Mesothelial cell of epicardium (in vitro differentiated cells): ENCODE results near the gene ACAA1. TPM values are rescaled to one million over a fixed set of nuclear protein-coding genes. Genes with fewer than 3 reads are reported as not detected.

Source experiments
- DNase-seq, 2 experiments: peaks; one replicate each; pipeline ENCODE4 v3.0.0; 2021; ENCODE audit warnings: low spot score in 2 of 2; ENCODE audit not compliant: unreplicated experiment in 2 of 2
- H3K27ac Mint-ChIP-seq: 2 replicates; pipeline ENCODE4 v1.8.0; 2021; ENCODE audit warnings: mixed read lengths
- H3K27me3 Mint-ChIP-seq: 2 replicates; pipeline ENCODE4 v1.8.0; 2021; ENCODE audit warnings: low read depth, mixed read lengths
- H3K36me3 Mint-ChIP-seq: 2 replicates; pipeline ENCODE4 v1.8.0; 2021; ENCODE audit warnings: mixed read lengths
- H3K4me1 Mint-ChIP-seq: 2 replicates; pipeline ENCODE4 v1.8.0; 2021; ENCODE audit warnings: mixed read lengths
- H3K4me3 Mint-ChIP-seq: 2 replicates; pipeline ENCODE4 v1.8.0; 2021; ENCODE audit warnings: mild to moderate bottlenecking, moderate library complexity, mixed read lengths
- H3K9me3 Mint-ChIP-seq: 2 replicates; pipeline ENCODE4 v1.8.0; 2021; ENCODE audit warnings: mixed read lengths
- total RNA-seq: library from RNA; stranded (reverse); gene quantifications from 3 replicates; pipeline ENCODE4 v1.2.1, GENCODE V29; 2021
- TF ChIP-seq, protein P1 (sequence below): fragments of 200-600 bp; sonication (generic); IDR thresholded peaks from one replicate; pipeline ENCODE4 v1.5.0; 2021; ENCODE audit warnings: antibody characterized with exemption; ENCODE audit not compliant: unreplicated experiment

ACAA1 gene
- total RNA-seq, 1 donor from 2014 or later = 57.7 TPM

DNA sequence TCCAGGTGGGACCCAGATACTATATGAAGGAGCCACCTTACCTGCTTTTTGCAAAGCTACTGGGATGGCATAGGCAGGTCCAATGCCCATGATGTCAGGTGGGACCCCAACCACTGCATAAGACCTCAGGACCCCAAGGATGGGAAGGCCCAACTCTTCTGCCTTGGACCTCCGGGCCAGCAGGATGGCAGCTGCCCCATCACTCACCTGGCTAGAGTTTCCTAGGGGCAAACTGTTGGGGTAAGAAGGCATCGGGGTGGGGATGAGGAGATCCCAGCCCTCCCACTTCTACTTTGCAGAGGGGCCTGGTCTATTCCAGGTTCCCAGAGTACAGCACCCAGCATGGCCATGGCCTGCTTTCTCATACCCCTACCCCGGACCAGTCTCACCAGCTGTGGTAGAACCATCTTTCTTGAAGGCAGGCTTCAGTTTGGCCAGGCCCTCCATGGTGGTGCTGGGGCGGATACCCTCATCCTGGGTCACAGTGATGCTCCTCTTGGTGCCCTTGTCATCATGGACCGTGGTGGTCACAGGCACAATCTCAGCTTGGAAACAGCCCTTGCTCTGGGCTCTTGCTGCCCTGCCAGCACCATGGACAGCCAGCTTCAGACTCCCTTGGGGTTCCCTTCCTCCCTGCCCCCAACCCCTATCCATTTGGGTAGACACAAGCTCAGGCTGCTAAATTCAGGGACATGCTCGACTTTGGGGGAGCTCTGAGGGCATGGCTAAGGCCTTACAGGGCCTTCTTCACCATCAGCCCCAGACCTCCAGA, 10.6 kb downstream of the ACAA1 start:
- H3K4me3 Mint-ChIP-seq = no peak overlapping the region
- TF ChIP-seq, protein P1, sequence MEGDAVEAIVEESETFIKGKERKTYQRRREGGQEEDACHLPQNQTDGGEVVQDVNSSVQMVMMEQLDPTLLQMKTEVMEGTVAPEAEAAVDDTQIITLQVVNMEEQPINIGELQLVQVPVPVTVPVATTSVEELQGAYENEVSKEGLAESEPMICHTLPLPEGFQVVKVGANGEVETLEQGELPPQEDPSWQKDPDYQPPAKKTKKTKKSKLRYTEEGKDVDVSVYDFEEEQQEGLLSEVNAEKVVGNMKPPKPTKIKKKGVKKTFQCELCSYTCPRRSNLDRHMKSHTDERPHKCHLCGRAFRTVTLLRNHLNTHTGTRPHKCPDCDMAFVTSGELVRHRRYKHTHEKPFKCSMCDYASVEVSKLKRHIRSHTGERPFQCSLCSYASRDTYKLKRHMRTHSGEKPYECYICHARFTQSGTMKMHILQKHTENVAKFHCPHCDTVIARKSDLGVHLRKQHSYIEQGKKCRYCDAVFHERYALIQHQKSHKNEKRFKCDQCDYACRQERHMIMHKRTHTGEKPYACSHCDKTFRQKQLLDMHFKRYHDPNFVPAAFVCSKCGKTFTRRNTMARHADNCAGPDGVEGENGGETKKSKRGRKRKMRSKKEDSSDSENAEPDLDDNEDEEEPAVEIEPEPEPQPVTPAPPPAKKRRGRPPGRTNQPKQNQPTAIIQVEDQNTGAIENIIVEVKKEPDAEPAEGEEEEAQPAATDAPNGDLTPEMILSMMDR = no peak
- H3K27me3 Mint-ChIP-seq = no peaks in the 10 kb centered on the region
- H3K27ac Mint-ChIP-seq = no peak overlapping the region
- no peaks in the 10 kb centered on the region for H3K9me3 Mint-ChIP-seq
- H3K4me1 Mint-ChIP-seq = no peaks in the 10 kb centered on the region
- DNase-seq = peak in 1 of 2 experiments; percentile 30
- H3K36me3 Mint-ChIP-seq = peaks cover 32% of the 10 kb centered on the region

DNA sequence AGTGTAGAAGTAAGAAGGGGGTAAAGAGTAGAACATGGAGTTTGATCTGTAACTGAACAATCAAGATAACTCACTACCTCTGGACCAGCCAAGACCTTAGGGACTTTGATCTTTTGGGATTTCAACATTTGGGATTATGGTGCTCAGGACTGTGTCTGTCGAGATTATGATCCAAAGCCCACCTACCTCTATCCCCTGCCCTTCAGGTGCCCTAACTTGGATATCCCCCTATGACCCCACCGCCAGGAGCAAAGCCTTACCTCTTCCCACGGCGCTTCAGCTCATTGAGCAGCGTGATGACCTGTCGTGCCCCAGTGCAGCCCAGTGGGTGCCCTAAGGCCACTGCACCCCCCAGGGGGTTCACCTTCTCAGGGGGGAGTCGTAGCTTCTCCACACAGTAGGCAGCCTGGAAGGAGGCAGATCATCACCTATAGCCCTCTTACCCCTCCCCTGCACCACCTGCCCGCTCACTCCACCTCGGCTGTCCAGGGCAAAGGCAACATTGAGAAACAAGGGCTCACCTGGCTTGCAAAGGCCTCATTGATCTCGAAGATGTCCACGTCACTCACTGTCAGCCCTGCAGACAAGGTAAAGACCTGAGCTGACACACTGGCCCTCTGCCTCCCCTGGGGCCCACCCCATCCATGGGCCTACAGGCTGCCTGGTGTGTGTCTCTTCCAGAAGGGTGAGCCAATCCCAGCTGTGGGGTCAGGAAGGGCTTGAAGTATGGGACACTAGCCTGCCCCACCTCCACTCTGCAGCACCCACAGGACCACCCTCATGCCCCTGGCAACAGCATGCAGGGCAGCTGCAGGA, 11.4 kb downstream of the ACAA1 start:
- no peak for DNase-seq
- H3K9me3 Mint-ChIP-seq = no peaks in the 10 kb centered on the region
- no peaks in the 10 kb centered on the region for H3K27me3 Mint-ChIP-seq
- TF ChIP-seq, protein P1 = no peak
- peaks cover 29% of the 10 kb centered on the region for H3K36me3 Mint-ChIP-seq
- no peak overlapping the region for H3K27ac Mint-ChIP-seq
- H3K4me3 Mint-ChIP-seq = no peak overlapping the region
- H3K4me1 Mint-ChIP-seq = no peaks in the 10 kb centered on the region

DNA sequence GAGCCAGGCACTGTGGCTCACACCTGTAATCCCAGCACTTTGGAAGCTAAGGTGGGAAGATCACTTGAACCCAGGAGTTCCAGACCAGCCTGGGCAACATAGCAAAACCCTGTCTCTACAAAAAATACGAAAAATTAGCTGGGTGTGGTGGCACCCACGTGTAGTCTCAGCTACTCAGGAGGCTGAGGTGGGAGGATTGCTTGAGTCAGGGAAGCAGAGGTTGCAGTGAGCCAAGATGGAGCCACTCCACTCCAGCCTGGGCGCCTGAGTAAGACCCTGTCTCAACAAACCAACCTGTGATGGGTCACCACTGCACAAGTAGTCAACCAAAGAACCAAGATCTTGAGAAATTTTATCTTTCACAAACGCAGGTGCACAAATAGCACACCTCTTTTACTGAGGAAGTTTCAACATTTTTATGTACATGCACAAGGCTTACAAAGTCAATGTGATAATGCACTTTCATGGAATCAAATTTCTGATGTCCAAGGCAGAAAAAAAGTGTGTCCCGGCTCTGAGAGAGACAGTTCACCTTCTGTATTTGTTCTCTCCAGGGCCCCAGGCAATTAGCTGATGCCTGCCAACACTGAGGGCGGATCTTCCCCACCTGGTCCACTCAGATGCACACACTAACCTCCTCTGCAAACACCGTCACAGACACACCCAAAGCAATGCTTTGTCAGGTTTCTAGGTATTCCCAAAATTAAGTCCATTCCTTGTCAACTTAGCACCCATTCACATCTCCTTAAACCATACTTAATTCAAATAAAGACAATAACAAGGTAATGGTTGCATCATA, 12.4 kb downstream of the ACAA1 start:
- Mint-ChIP-seq H3K4me3 (no peak overlapping the region), H3K27me3 (no peaks in the 10 kb centered on the region), H3K9me3 (no peaks in the 10 kb centered on the region), H3K4me1 (no peaks in the 10 kb centered on the region), H3K36me3 (peaks cover 25% of the 10 kb centered on the region), H3K27ac (no peak overlapping the region)
- TF ChIP-seq, protein P1 = no peak
- no peak for DNase-seq

DNA sequence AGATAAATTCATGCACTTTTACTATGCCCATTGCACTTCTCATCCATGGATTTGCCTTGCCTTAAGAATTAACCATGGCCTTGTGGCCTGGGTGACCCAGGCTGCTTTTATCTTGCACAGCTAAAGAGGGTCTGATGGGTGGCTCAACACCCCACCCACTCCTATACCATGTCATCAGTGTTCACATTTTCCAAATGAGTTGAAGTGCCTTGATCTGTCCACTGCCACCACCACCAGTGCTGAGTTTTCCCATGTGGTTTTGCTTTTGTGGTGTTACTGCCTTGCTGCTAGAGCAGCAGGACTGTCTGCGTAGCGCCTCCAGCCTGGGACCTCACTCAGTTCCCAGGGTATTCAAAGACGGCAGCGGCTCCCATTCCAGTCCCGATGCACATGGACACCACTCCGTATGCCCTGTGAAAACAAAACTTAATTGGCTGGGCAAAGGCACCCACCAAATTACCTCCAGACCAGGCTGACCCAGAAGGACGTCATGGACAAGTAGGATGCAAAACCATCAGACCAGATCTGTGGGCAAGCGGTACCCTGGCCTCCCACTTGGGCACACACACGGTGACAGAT, 14.1 kb downstream of the ACAA1 start:
- H3K27me3 Mint-ChIP-seq = no peaks in the 10 kb centered on the region
- H3K36me3 Mint-ChIP-seq = peaks cover 24% of the 10 kb centered on the region
- no peaks in the 10 kb centered on the region for H3K4me1 Mint-ChIP-seq
- TF ChIP-seq, protein P1 = no peak
- no peaks in the 10 kb centered on the region for H3K9me3 Mint-ChIP-seq
- DNase-seq = peak in 1 of 2 experiments; percentile 27
- H3K27ac Mint-ChIP-seq = no peak overlapping the region
- H3K4me3 Mint-ChIP-seq = no peak overlapping the region

DNA sequence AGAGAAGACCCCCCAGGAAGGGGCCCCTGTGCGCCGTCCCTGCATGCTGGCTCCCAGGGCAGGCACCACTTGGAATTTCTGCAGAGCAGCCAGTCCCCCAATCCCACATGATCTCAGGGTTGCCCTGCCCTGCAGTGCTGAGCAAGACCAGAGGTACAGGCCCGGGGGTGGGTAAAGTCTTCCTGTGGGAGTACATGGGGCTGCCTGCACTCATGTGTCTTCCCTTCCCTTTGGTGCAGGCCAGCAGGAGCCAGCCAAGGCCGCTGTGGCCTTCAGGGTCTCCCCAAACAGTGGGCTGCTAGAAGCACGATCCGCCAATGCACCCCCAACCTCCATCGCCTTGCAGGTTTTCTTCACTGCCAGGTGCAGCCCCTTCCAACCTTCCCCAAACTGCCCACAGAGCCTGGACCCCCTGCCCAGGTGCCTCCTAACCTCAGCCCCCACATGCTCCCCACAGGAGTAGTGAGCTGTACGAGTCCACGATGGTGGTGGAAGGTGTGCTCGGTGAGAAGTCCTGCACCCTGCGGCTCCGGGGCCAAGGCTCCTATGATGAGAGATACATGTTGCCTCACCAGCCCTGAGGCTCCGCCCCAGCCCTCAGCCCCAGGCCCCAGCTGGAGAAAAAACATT, 15.0 kb downstream of the ACAA1 start:
- no peak overlapping the region for H3K27ac Mint-ChIP-seq
- H3K36me3 Mint-ChIP-seq = peaks cover 24% of the 10 kb centered on the region
- no peaks in the 10 kb centered on the region for H3K9me3 Mint-ChIP-seq
- no peak for DNase-seq
- no peaks in the 10 kb centered on the region for H3K4me1 Mint-ChIP-seq
- H3K4me3 Mint-ChIP-seq = no peak overlapping the region
- no peaks in the 10 kb centered on the region for H3K27me3 Mint-ChIP-seq
- TF ChIP-seq, protein P1 = no peak
